ENCODE data around the gene ANKRD13A.
"Not testable (repeated sequence)": the region's sequence is repeated elsewhere in the genome, so short reads cannot be mapped to it uniquely, and the experiment has no call there.

The ANKRD13A gene

DNA sequence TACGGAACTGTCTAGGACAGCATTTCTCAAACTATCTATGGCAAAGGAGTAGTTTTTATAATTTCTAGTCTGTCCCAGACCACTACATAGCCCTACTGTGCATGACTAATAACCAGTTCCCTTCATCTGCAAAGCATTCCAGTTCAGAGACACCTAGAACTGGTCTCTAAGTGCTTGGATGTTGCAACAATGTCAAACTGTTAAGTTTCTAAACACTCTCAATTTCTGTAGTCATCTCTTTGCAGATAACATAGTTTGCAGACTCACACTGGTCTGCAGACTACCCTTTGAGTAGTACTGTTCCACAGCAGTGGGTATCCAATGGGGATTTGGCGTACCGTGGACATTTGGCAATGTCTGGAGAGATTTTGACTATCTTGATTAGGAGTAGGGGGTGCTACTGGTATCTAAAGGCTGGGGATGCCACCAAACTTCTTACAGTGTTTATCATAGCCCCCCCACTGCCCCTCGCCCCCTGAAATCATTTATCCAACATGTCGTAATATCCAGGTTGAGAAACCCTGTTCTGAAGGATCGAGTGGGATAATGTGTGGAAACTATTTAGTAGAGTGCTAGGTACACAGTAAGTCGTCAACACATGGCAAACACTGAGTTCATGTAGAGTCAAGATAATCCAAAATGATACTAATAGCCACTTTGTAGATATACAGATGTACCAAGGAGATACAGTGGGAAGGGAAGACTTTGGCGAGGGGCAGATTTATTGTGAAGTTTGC lies 47.4 kb downstream of the ANKRD13A start:
- Mint-ChIP-seq H3K4me1 (peaks cover 47% of the 10 kb centered on the region), H3K27me3 (no peaks in the 10 kb centered on the region), H3K9me3 (no peaks in the 10 kb centered on the region), H3K4me3 (peak overlapping the region; percentile 10 to 87), H3K27ac (no peak overlapping the region)
- ATAC-seq: no peak
- no peak for DNase-seq

DNA sequence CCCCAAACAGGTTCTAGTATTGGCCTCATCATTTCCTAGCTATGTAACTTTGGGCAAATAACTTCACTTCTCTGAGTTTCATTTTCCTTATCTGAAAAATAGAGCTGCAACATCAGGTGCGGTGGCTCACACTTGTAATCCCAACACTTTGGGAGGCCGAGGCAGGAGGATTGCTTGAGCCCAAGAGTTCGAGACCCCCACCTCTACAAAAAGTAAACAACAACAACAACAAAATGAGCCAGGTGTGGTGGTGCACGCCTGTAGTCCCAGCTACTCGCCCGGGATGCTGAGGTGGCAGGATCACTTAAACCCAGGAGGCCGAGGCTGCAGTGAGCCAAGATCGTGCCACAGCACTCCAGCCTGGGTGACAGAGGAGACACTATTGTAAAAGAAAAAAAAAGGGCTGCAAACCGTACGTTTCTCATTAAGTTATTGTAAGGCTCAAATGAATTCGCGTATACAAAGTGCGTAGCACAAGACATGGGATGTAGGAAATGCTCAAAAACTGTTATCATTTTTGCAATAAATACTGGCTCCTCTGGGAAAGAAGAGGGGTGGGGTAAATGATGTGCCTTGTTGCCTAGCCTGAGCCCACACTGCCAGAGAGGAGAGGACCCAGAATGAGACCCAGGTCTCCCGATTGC lies 48.2 kb downstream of the ANKRD13A start:
- Mint-ChIP-seq H3K27me3 (no peaks in the 10 kb centered on the region), H3K4me1 (peaks cover 43% of the 10 kb centered on the region), H3K4me3 (peak overlapping the region; percentile 87 to 97), H3K9me3 (no peaks in the 10 kb centered on the region), H3K27ac (peak overlapping the region in 1 of 2 donors; percentile 13)
- ATAC-seq (no peak), DNase-seq (no peak)

DNA sequence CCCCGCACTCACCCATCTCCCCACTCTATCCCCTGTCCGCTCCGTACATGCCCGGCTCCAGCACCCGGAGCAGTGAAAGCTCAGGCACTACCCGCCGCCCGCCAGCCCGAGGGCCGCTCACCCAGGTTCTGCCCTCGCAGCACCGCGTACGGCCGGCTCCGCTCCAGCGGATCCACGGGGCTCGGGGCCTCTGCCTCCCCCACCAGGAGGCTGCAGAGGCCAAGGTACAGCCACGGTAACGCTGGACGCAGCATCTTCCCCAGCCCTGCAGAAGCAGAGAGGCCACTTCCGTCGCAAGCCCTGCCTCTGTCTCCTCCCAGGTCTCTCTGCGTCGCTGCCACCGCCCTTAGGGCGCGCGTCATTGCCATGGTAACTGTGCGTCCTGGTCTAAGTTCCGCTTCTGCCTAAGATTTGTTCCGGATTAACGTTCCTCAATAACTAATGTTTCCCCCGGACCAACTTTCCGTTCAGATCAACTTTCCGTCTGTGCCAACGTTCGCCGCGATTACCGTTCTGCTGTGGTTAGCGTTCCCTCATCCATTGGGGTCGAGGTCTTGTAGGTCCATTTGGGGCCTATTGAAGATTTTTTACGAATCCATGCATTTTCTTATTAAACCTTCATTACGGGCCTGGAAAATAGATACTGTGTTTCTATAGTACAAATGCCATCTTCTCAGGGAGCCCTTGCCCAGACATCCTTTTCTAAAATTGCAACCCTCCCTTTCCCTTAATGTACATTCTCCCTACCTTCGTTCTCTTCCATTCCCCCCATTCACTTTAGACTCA lies 49.2 kb downstream of the ANKRD13A start, which contains the start of gene C12orf76:
C12orf76 (minus strand) TSS at position 281 of the 786 bp plus-strand sequence; CDS start at position 254, 27 bp downstream.
- no peaks in the 10 kb centered on the region for H3K9me3 Mint-ChIP-seq
- peak; percentile 100 for ATAC-seq
- H3K27ac Mint-ChIP-seq: peak within 1 kb of the TSS; percentile 87 to 96
- H3K27me3 Mint-ChIP-seq: no peaks in the 10 kb centered on the region
- peak; percentile 84 to 92 for DNase-seq
- H3K4me1 Mint-ChIP-seq: peaks cover 34% of the 10 kb centered on the region
- H3K4me3 Mint-ChIP-seq: peak within 1 kb of the TSS; percentile 87 to 97

DNA sequence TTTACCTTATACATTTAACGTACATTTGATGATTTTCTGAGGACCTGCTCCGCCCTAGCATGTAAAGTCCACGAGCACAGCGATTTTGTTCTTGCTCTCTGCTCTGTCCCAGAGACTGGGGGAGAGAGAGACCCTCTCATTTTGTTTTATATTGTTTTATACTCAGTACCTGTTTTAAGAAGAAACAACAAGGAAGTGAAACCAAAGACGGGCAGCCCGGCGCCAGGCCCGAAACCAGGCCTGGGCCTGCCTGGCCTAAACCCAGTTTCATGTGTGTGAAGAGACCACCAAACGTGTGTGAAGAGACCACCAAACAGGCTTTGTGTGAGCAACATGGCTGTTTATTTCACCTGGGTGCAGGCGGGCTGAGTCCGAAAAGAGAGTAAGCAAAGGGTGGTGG lies 49.8 kb downstream of the ANKRD13A start:
- not testable (repeated sequence) for ATAC-seq, DNase-seq, H3K9me3 Mint-ChIP-seq, H3K27me3 Mint-ChIP-seq
- H3K27ac Mint-ChIP-seq: peak overlapping the region; percentile 87 to 96
- peaks cover 33% of the 10 kb centered on the region for H3K4me1 Mint-ChIP-seq
- H3K4me3 Mint-ChIP-seq: peak overlapping the region; percentile 87 to 97

DNA sequence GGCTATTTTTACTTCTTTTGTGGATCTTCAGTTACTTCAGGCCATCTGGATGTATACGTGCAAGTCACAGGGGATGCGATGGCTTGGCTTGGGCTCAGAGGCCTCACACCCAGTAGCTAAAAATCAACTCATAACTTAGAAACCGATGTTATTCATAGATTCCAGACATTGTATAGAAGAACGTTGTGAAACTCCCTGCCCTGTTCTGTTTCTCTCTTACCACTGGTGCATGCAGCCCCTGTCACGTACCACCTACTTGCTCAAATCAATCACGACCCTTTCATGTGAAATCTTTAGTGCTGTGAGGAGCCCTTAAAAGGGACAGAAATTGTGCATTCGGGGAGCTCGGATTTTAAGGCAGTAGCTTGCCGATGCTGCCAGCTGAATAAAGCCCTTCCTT lies 50.4 kb downstream of the ANKRD13A start:
- not testable (repeated sequence) for ATAC-seq
- peak overlapping the region in 1 of 2 donors; percentile 87 for H3K4me3 Mint-ChIP-seq

DNA sequence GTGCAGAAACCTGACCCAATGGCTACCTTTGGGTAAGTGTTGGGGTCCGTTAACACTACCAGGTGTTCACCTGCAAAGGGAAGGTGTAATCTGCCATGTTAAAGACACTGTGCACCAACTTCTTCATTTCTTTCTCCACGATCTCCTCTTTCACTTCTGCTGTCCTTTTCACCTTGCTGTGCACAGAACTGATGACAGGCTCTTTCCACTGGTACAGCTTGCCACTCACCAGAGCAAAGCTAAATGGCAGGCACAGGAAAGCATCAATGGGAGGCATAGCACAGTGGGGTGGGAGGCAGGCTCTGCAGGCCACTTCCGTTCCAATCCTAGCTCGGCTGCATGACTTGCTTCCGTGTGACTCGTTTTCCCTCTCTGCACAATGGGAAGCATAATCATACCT lies 51.7 kb downstream of the ANKRD13A start:
- peaks cover 39% of the 10 kb centered on the region for H3K4me1 Mint-ChIP-seq
- no peak overlapping the region for H3K4me3 Mint-ChIP-seq
- peak overlapping the region in 1 of 2 donors; percentile 54 for H3K27ac Mint-ChIP-seq
- ATAC-seq (no peak), DNase-seq (no peak)
- no peaks in the 10 kb centered on the region for H3K27me3 Mint-ChIP-seq
- no peaks in the 10 kb centered on the region for H3K9me3 Mint-ChIP-seq

More for the DNA sequence above, 50.4 kb downstream of the ANKRD13A start:
- H3K9me3 Mint-ChIP-seq, H3K27me3 Mint-ChIP-seq, DNase-seq: not testable (repeated sequence)
- Mint-ChIP-seq H3K27ac (peak overlapping the region in 1 of 2 donors; percentile 87), H3K4me1 (peaks cover 33% of the 10 kb centered on the region)

DNA sequence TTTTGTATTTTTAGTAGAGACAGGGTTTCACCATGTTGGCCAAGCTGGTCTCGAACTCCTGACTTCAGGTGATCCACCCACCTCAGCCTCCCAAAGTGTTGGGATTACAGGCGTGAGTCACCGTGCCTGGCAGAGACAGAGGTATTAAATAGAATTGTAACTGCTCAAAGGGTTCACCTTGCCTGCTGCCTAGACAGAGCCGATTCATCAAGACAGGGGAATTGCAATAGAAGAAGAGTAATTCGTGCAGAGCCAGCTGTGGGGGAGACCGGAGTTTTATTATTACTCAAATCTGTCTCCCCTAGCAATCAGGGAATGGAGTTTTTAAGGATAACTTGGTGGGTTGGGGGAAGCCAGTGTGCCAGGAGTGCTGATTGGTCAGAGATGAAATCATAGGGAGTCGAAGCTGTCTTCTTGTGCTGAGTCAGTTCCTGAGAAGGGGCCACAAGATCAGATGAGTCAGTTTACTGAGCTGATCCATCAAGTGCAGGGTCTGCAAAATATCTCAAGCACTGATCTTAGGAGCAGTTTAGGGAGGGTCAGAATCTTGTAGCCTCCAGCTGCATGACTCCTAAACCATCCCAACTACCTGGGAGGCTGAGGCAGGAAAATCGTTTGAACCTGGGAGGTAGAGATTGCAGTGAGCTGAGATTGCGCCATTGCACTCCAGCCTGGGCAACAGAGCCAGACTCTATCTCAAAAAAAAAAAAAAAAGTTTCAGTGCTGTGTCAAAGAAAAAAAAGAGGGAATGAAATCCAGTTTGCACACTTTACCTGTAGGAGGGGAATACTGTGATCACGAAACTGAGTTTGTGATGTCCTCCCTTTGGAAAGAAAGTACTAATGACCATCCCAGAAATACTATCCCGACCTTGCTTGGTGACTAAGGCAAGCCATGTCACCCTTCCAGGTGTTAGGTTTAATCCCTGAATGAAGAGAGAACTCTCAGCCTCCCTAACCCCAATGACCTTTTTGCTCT lies 56.4 kb downstream of the ANKRD13A start:
- not testable (repeated sequence) for H3K4me3 Mint-ChIP-seq, H3K27me3 Mint-ChIP-seq, ATAC-seq, DNase-seq, H3K9me3 Mint-ChIP-seq, H3K27ac Mint-ChIP-seq
- H3K4me1 Mint-ChIP-seq: peaks cover 20% of the 10 kb centered on the region

DNA sequence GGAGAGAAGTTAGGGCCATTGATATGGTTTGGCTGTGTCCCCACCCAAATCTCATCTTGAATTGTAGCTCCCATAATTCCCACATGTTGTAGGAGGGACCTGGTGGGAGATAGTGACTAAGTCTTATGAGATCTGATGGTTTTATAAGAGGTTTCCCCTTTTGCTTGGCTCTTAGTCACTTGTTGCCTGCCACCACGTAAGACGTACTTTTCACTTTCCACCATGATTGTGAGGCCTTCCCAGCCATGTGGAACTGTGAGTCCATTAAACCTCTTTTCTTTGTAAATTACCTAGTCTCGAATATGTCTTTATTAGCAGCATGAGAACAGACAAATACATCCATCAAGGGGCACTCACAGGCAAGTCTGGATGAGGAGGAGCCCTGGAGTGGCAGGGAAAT lies 57.4 kb downstream of the ANKRD13A start:
- not testable (repeated sequence) for H3K27ac Mint-ChIP-seq, H3K9me3 Mint-ChIP-seq, ATAC-seq, H3K27me3 Mint-ChIP-seq, H3K4me3 Mint-ChIP-seq, DNase-seq
- H3K4me1 Mint-ChIP-seq: peaks cover 22% of the 10 kb centered on the region

DNA sequence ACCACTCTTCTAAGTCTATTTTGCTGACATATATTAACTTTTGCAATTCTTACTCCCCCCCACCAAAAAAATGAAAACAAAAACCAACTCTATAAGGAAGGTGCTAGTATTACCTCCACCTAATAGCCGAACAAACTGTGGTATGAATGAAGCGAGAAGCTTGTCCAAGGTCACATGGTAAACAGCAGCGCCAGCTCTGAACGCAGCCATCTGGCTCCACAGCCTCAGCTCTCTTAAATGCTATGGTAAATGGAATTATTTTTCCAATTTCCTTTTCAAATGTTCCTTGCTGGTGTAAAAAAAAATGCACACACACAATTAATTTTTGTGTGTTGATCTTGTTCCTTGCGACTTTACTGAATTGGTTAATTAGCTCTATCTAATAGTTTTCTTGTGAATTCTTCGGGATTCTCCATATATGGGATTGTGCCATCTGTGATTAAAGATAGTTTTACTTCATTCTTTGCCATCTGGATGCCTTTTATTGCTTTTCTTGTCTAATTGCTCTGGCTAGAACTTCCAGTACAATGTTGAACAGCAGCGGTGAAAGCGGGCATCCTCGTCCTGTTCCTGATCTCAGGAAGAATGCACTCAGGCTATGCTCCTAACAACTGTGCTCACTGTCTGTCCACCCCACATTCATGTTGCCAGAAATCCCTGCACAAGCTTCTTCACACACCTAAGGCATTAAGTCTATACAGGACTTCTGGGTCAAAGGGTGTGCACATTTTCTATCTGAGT lies 59.8 kb downstream of the ANKRD13A start:
- DNase-seq: no peak
- Mint-ChIP-seq H3K27me3 (no peaks in the 10 kb centered on the region), H3K4me1 (peaks cover 22% of the 10 kb centered on the region), H3K9me3 (no peaks in the 10 kb centered on the region), H3K4me3 (no peak overlapping the region), H3K27ac (no peak overlapping the region)
- ATAC-seq: no peak

DNA sequence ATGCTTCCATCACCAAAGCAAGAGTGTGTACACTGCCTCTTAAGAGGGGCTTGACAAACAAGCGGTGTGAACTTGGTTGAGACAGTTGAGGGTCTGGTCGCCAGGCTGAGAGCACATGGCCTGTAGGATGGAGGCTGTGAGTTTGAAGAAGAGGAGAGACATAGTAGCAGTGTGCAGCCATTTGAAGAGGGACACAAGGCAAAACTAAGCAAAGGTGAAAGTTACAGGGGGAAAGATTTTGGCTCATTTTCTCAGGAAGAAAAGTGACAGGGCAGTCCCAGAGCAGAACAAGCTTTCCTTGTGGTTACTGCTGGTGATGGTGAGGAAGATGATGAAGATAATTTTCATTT lies 60.4 kb downstream of the ANKRD13A start:
- Mint-ChIP-seq H3K4me1 (peaks cover 22% of the 10 kb centered on the region), H3K4me3 (no peak overlapping the region), H3K27me3 (no peaks in the 10 kb centered on the region), H3K9me3 (no peaks in the 10 kb centered on the region), H3K27ac (peak overlapping the region in 1 of 2 donors; percentile 3)
- DNase-seq (no peak), ATAC-seq (no peak)

DNA sequence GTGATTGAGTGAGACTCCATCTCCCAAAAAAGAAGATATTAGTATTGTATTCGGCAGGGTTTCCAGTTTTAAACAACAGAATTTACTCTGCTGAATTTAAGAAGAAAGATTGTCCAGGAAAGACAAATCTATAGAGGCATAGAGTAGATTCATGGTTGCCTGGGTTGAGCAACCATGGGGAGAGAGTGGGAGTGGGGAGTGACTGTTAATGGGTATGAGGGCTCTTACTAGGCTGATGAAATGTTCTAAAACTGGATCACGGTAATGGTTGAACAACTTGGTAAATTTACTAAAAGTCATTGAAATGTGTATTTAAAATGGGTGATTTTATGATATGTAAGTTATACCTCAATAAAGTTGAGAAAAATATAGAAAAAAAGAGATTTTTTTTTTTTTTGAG lies 63.0 kb downstream of the ANKRD13A start:
- Mint-ChIP-seq H3K27ac (no peak overlapping the region), H3K4me1 (peaks cover 24% of the 10 kb centered on the region), H3K27me3 (no peaks in the 10 kb centered on the region), H3K4me3 (no peak overlapping the region), H3K9me3 (no peaks in the 10 kb centered on the region)
- DNase-seq: no peak
- ATAC-seq: no peak

DNA sequence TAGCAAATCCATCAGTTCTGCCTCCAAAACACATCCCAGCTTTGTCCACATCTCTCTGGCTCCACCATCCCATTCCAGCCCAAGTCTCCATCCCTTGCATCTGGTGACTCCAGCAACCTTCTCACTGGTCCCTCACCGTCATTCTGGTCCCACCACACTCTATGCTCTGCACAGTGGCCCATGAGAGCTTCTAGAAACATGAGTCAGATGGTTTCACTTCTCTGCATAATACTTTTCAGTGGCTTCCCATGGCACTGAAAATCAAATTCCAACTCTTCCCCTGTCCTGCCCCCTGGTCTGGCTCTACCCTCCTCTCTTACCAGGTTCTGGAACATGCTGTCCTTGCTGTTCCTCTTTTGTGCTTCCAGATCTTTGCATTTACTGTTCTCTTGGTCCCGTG lies 66.3 kb downstream of the ANKRD13A start:
- ATAC-seq (peak; percentile 55), DNase-seq (no peak)
- no peak overlapping the region for H3K4me3 Mint-ChIP-seq
- no peak overlapping the region for H3K27ac Mint-ChIP-seq
- no peaks in the 10 kb centered on the region for H3K9me3 Mint-ChIP-seq
- H3K27me3 Mint-ChIP-seq: no peaks in the 10 kb centered on the region
- peaks cover 18% of the 10 kb centered on the region for H3K4me1 Mint-ChIP-seq

DNA sequence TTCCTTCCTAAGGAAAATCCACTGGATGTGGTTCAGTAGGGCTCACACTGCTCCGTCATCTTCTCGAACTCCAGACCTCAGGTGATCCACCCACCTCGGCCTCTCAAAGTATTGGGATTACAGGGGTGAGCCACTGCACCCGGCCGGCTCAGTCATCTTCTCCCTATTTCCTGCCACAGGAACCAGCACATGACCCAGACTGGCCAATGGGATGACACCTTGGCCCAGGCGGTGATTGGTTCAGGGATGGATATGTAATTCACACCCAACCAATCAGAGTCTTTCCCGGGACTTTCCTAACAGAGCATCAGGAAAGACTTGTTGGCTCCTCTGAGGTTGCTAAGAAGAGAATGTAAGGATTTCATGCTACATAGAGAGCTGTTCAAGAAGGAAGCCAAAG lies 68.3 kb downstream of the ANKRD13A start:
- H3K4me1 Mint-ChIP-seq: peaks cover 28% of the 10 kb centered on the region
- H3K4me3 Mint-ChIP-seq: no peak overlapping the region
- DNase-seq (no peak), ATAC-seq (no peak)
- no peaks in the 10 kb centered on the region for H3K9me3 Mint-ChIP-seq
- no peaks in the 10 kb centered on the region for H3K27me3 Mint-ChIP-seq
- no peak overlapping the region for H3K27ac Mint-ChIP-seq

DNA sequence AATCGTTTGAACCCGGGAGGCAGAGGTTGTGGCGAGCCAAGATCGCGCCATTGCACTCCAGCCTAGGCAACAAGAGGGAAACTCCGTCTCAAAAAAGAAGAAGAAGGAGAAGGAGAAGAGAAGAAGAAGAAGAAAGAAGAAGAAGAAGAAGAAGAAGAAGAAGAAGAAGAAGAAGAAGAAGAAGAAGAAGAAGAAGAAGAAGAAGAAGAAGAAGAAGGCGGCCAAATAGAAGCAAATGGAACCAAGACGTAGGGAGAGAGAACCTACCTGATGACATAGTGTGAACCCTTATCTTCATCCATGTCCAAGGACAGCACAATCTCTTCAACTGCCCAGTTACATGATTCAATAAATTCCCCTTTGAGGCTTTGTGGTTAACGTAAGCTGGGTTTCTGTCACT lies 68.9 kb downstream of the ANKRD13A start:
- not testable (repeated sequence) for H3K27ac Mint-ChIP-seq, ATAC-seq, DNase-seq, H3K9me3 Mint-ChIP-seq, H3K27me3 Mint-ChIP-seq, H3K4me3 Mint-ChIP-seq
- peaks cover 34% of the 10 kb centered on the region for H3K4me1 Mint-ChIP-seq
